B cell (primary cell): Measurements from ENCODE around the gene PPIP5K2.

Experiments used
- CTCF ChIP-seq: fragments of 200-600 bp; IDR thresholded peaks from one replicate; pipeline ENCODE4 v1.8.0; 2022; ENCODE audit warnings: antibody characterized with exemption, mild to moderate bottlenecking
- EZH2 ChIP-seq: IDR thresholded peaks from 2 replicates; pipeline ENCODE4 v1.6.1; 2012; ENCODE audit warnings: borderline replicate concordance, low read depth, mild to moderate bottlenecking, moderate library complexity, low read length; ENCODE audit not compliant: insufficient read depth, poor library complexity, severe bottlenecking

- TF ChIP-seq EZH2 (no peak), CTCF (no peak)
Observed at GRCh38 chr5:103234239-103234975, 114.3 kb downstream of the PPIP5K2 start.
